HG02588 (cell line): ENCODE results near the gene ANAPC4.

Experiments
- ATAC-seq: cut with Tn5 transposase; IDR thresholded peaks from one replicate; pipeline ENCODE4 v1.9.1; 2021; ENCODE audit warnings: mild to moderate bottlenecking, moderate library complexity; ENCODE audit not compliant: unreplicated experiment

Gene ANAPC4

DNA sequence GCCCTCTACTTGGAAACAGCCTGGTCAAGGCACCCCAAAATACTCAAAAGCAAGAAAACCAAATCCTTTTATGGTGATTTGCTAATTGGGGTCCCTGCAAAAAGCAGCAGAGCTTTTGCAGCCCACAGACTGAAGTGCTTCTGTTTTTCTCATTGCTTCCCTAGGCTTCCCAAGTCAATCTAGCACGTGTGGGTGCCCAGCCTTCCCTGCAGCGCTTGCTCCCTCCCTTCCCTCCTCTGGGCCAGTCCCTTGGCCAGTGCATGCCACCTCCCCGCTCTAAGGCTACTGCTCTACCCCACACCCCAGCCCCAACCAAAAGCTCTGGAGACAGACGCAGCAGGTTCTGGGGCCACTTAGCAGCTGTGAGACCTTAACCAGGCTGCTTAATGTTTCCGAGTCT, 53.6 kb downstream of the ANAPC4 start:
- no peak for ATAC-seq

GRCh38 chr4:25433966-25434827, 57.1 kb downstream of the ANAPC4 start:
- ATAC-seq: no peak

GRCh38 chr4:25437926-25438325, 60.9 kb downstream of the ANAPC4 start:
- no peak for ATAC-seq

DNA sequence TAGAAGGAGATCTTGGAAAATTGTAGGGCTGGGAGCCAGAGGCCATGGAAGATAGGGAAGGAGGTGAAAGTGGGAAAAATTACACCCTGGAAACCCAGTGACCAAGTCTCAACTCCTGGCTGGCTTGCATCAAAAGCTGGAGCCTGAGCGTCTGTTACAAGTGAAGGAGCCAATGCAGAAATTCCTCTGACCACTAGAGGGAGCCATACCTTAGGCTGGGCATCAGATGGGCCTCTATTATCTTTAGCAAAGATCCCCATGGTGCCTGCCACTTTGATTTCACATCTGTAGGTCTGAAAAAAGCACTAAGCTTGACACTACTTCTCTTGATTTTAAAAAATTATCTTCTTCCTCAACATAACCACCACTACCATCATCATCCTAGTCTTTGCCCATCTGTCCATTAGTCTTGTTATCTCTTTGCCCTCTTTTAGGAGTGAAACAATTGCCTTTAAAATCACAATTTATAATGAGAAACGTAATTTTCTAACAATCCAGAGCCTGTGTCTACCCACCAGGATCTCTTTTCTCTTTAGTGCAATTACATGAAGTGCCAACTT, 62.9 kb downstream of the ANAPC4 start:
- ATAC-seq: peak; percentile 82

GRCh38 chr4:25440478-25441030, 63.5 kb downstream of the ANAPC4 start:
- no peak for ATAC-seq

GRCh38 chr4:25441519-25442117, 64.6 kb downstream of the ANAPC4 start:
- ATAC-seq: no peak

DNA sequence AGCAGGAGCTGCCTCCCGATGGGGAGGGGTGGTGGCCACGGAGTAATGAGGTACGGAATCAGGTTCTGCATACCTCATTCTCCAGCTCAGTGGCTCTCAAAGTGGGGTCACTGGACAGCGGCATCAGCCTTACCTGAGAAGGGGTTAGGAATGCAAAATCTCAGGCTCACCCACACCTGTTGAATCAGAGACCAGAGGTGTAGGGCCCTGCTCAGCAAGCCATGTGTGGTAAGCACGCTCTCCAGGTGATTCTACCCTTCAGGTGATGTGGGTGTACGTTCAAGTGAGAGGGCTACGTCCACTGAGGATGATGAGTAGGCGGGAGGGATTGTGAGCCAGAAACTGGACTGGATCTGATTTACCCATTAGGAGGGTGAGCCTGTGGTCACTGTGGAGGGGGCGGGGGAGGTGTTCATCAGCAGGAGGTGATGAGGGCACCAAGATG, 65.8 kb downstream of the ANAPC4 start:
- no peak for ATAC-seq

GRCh38 chr4:25443851-25444250, 66.8 kb downstream of the ANAPC4 start:
- no peak for ATAC-seq

- no peak for ATAC-seq
Measured at GRCh38 chr4:25446611-25447010, 69.5 kb downstream of the ANAPC4 start.

- no peak for ATAC-seq
Measured at GRCh38 chr4:25448379-25449109, 71.5 kb downstream of the ANAPC4 start.

- ATAC-seq: no peak
Measured at GRCh38 chr4:25449270-25449669, 72.2 kb downstream of the ANAPC4 start.

DNA sequence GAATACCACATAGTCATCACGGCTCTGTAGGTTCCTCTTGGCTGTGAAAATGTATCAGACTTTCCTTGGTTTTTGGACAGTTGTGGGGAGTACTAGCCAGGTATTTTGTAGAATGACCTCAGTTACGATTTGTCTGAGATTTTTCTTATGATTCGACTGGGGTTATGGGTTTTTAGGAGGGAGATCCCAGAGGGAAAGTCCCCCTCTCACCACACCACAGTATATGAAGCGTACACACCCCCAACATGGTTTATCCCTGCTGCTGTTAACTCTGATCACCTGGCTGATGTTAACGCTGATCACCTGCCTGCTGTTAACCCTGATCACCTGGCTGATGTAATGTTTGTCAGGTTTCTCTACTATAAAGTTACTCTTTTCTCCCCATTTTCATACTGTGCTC, 72.6 kb downstream of the ANAPC4 start:
- no peak for ATAC-seq

DNA sequence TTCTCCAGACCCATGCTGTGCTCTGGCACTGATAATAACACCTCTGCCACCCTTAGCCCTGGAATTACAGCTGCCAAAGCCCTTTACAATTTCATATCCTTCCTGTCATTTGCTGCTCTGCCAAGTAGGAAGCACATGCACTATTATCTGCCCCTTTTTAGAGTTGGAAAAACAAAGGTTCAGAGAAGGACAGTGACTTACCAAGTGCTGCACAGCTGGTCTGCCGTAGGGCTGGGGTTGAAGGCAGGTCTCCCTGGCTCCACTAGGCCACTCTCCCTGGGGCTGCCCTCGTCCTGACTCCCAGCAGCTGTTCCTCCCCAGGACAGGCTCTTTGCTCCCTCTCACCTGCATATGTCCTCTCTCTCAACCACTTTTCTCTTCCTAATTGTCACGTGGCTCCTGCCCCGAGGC, 73.4 kb downstream of the ANAPC4 start:
- no peak for ATAC-seq

- no peak for ATAC-seq
Measured at GRCh38 chr4:25451676-25452075, 74.6 kb downstream of the ANAPC4 start.

GRCh38 chr4:25452081-25452480, 75.0 kb downstream of the ANAPC4 start:
- no peak for ATAC-seq

DNA sequence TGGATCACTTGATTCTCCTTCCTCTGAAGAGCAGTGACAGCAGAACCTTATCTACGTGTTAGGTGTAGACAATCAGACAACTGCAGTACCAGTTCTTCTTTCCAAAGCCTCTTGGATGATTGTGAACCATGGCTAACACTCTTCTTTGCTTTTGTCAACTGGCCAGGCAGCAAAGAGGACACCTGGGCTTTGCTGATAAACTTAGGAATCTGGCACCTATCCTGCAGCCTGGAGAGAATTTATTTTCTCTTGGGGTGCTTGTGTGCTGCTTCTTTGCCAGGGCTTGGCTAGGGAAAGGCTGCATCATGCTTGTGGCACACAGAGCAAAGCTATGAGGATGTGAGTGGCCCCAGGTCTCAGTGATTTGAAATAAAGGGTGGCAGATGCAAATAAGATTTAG, 77.4 kb downstream of the ANAPC4 start:
- no peak for ATAC-seq

DNA sequence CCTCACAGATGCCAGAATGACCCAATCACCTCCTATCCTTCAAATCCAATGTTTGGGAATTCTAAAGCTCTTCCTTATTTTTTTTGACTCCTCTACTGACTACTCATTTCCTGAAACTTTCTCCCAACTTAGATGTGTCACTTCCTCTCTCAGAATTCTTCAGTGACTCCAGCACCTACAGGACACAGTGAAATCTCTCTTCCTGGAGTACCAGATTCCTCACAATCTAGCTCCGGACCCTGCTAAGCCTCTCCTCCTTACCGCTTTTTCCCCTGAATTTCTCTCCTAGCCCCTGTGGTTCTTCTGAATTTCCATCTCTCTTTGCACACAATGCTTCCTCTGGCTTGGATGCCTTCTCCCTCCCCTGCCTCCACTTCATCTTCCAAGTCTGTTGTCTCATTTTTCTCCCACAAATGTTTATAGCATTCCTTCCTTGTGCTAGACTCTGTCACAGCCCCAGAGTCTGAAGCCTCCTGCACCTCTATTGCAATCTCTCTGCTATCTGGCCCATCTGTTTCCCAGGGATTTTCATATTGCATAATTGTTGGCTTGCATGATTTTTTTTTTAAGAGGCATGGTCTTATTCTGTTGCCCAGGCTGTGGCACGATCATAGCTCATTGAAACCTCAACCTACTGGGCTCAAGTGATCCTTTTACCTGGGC, 80.1 kb downstream of the ANAPC4 start:
- no peak for ATAC-seq

DNA sequence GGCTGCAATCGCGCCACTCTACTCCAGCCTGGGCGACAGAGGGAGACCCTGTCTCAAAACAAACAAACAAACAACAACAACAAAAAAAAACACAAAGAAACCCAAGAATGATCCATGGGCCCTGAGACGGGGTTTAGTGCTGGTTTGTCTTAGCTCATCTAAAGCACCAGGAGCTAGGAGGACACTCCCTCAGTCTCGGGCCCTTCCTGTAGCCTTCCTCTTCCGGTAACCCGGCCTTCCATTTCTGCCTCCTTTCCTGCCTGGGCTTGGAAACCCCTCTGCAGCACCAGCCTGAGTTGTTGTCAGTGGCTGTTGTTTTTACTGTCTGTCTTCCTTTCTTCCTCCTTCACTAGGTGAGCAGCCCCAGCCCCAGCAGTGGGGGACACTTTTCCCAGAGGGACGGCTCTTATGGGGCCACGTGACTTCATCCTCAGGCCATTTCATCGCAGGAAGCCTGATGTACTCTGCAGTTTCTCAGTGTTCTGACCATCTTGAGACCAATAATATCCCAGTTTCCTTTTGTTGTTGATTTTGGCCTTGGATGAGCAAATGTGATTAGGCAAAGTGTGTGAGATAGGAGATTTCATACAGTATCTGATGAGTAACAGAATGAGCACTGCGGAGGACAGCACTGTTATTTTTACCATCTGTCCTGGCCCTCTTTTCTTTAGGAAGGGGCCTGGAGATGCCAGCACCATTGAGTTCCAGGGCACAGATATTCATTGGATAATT, 90.1 kb downstream of the ANAPC4 start:
- no peak for ATAC-seq

DNA sequence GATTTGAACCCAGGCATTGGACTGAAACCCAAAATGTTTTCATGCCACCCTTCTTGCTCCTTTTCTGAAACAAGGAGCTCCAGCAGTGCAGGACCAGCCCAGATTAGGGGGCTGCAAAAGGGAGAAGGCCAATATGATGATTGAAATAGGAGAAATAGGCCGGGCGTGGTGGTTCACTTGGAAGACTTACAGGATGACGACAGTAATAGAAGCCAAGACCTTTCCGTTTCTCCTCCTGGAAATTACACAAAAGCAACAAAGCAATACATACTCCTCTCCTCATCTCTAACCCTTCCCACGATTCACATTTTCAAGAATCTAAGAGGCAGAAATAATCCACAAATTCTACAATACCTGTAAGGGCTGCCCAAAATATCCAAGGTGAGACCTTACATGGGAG, 90.8 kb downstream of the ANAPC4 start:
- ATAC-seq: no peak
